A673 (cell line): ENCODE data around the gene CERS2.

Source experiments
- EZH2 ChIP-seq: fragments of 200-600 bp; sonication (generic); IDR thresholded peaks from 2 replicates; pipeline ENCODE4 v1.6.1; 2017; ENCODE audit warnings: borderline replicate concordance, low read depth, mild to moderate bottlenecking, mixed read lengths, antibody characterized with exemption, low read length; ENCODE audit not compliant: poor library complexity, severe bottlenecking
- TF ChIP-seq, protein P1 (sequence below): fragments of 300-800, 200-600 bp; sonication (generic); conservative IDR thresholded peaks from 2 replicates; pipeline ENCODE4 v1.5.1; 2017; ENCODE audit warnings: low read depth, mild to moderate bottlenecking, antibody characterized with exemption, low read length, moderate library complexity, mixed read lengths

DNA sequence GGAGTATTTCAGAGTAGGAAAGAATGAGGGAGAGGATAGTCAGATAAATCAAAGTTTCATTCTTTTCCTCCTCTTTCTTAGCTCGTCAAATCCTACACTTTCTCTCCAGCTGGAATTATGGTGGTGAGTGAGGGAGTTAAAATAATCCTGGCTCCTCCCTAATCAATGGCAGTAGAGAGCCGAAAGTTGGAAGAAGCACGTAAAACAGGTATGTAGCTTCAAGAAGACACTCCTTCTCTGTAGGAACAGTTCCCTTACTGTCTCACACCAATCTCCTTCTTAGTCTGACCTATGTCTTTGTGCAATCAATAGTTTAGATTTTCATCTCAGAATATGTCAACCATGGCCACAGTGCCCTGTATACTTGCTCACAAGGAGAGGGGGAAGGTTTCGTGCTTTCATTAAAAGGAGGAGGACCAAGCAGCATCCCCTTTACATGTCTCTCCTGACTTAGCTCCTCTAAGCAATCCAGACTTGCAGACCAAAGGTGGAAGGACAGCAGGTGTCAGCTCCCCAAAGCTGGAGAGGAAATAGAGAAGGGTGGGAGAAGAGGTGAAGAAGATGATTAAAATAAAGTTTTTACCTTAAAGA is 31.2 kb upstream of the CERS2 start:
- TF ChIP-seq, protein P1, sequence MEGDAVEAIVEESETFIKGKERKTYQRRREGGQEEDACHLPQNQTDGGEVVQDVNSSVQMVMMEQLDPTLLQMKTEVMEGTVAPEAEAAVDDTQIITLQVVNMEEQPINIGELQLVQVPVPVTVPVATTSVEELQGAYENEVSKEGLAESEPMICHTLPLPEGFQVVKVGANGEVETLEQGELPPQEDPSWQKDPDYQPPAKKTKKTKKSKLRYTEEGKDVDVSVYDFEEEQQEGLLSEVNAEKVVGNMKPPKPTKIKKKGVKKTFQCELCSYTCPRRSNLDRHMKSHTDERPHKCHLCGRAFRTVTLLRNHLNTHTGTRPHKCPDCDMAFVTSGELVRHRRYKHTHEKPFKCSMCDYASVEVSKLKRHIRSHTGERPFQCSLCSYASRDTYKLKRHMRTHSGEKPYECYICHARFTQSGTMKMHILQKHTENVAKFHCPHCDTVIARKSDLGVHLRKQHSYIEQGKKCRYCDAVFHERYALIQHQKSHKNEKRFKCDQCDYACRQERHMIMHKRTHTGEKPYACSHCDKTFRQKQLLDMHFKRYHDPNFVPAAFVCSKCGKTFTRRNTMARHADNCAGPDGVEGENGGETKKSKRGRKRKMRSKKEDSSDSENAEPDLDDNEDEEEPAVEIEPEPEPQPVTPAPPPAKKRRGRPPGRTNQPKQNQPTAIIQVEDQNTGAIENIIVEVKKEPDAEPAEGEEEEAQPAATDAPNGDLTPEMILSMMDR = no peak
- TF ChIP-seq EZH2 = no peak
